HepG2 (cell line): Measurements from ENCODE around the gene ZCCHC3. TPM values are rescaled to one million over a fixed set of nuclear protein-coding genes. Genes with fewer than 3 reads are reported as not detected.
A peak's percentile ranks its signal among the peaks of the same experiment; 100 is the strongest.

Source experiments
- ARNTL ChIP-seq: sonication (generic); formaldehyde crosslinking; IDR thresholded peaks from 2 replicates; pipeline ENCODE4 v1.4.0; 2020; ENCODE audit warnings: mild to moderate bottlenecking, missing genetic modification reagents
- BATF2 ChIP-seq: sonication (generic); formaldehyde crosslinking; IDR thresholded peaks from 2 replicates; pipeline ENCODE4 v1.8.0; 2022; ENCODE audit warnings: mild to moderate bottlenecking, missing genetic modification reagents, moderate library complexity
- CHD2 ChIP-seq: IDR thresholded peaks from 2 replicates; pipeline ENCODE4 v1.6.1; 2011; ENCODE audit warnings: low read depth, low read length, improper control_type of control experiment
- FOXJ3 ChIP-seq: sonication (generic); formaldehyde crosslinking; IDR thresholded peaks from 2 replicates; pipeline ENCODE4 v1.4.0; 2020; ENCODE audit warnings: missing genetic modification reagents, mild to moderate bottlenecking, borderline replicate concordance
- FOXP1 ChIP-seq, 2 experiments: fragments of 450-650 bp in 1 of 2; IDR thresholded peaks; 2 replicates each; pipeline ENCODE4 v1.6.1; 2017 to 2018; ENCODE audit warnings: antibody characterized with exemption in 1 of 2
- HMGA1 ChIP-seq: sonication (generic); formaldehyde crosslinking; conservative IDR thresholded peaks from 2 replicates; pipeline ENCODE4 v1.4.0; 2020; ENCODE audit warnings: missing genetic modification reagents
- PHF20 ChIP-seq: sonication (generic); formaldehyde crosslinking; IDR thresholded peaks from 2 replicates; pipeline ENCODE4 v1.5.0; 2020; ENCODE audit warnings: mild to moderate bottlenecking, missing genetic modification reagents
- SMAD1 ChIP-seq: sonication (generic); formaldehyde crosslinking; IDR thresholded peaks from 2 replicates; pipeline ENCODE4 v1.4.0; 2020; ENCODE audit warnings: missing genetic modification reagents, low read depth, mild to moderate bottlenecking, borderline replicate concordance
- SYNCRIP ChIP-seq: fragments of 200-400 bp; formaldehyde crosslinking; IDR thresholded peaks from 2 replicates; pipeline ENCODE4 v1.6.1; 2018; ENCODE audit warnings: mild to moderate bottlenecking, low read depth, low read length; ENCODE audit not compliant: insufficient read depth
- TOE1 ChIP-seq: sonication (generic); formaldehyde crosslinking; IDR thresholded peaks from 2 replicates; pipeline ENCODE4 v1.4.0; 2020; ENCODE audit warnings: mild to moderate bottlenecking, missing genetic modification reagents
- ZNF235 ChIP-seq: sonication (generic); formaldehyde crosslinking; IDR thresholded peaks from 2 replicates; pipeline ENCODE4 v1.8.1; 2023; ENCODE audit warnings: mild to moderate bottlenecking, missing genetic modification reagents, borderline replicate concordance
- ZNF510 ChIP-seq: sonication (generic); formaldehyde crosslinking; IDR thresholded peaks from 2 replicates; pipeline ENCODE4 v1.4.0; 2020; ENCODE audit warnings: low read depth, mild to moderate bottlenecking, missing genetic modification reagents
- ZNF512 ChIP-seq: sonication (generic); formaldehyde crosslinking; IDR thresholded peaks from 2 replicates; pipeline ENCODE4 v1.4.0; 2020; ENCODE audit warnings: mild to moderate bottlenecking, missing genetic modification reagents
- ZNF776 ChIP-seq: sonication (generic); formaldehyde crosslinking; IDR thresholded peaks from 2 replicates; pipeline ENCODE4 v1.4.0; 2020; ENCODE audit warnings: mild to moderate bottlenecking, missing genetic modification reagents
- ZSCAN31 ChIP-seq: sonication (generic); formaldehyde crosslinking; IDR thresholded peaks from 2 replicates; pipeline ENCODE4 v1.5.0; 2020; ENCODE audit warnings: low read depth, mild to moderate bottlenecking, missing genetic modification reagents
- polyA plus RNA-seq, 8 experiments: library from polyadenylated mRNA; depleted of rRNA in 3 of 8; stranded (reverse) in 7 of 8; unstranded in 1 of 8; fragments of >200 nt; fragmentation: Illumina TruSeq in 4 of 8; extraction: Trizol in 4 of 8; gene quantifications; 2 replicates each; pipeline versions ENCODE4 v1.2.1 to v1.2.3, GENCODE V29; 2011 to 2016; ENCODE audit warnings: low read depth in 4 of 8, missing spikeins in 1 of 8, mixed read lengths in 1 of 8; ENCODE audit not compliant: insufficient read depth in 1 of 8
- total RNA-seq, 5 experiments: library from RNA; depleted of rRNA; stranded (reverse); fragments of >200 nt; fragmentation: Illumina TruSeq; extraction: Trizol; gene quantifications; 2 replicates each; pipeline ENCODE4 v1.2.3, GENCODE V29; 2016; ENCODE audit warnings: low read depth in 1 of 5
- TF ChIP-seq, protein P1 (sequence below): sonication (generic); formaldehyde crosslinking; IDR thresholded peaks from 2 replicates; pipeline ENCODE4 v1.5.0; 2020; ENCODE audit warnings: mild to moderate bottlenecking, missing genetic modification reagents
- TF ChIP-seq, protein P2 (sequence below): sonication (generic); formaldehyde crosslinking; IDR thresholded peaks from 2 replicates; pipeline ENCODE4 v1.8.0; 2023; ENCODE audit warnings: mild to moderate bottlenecking, missing genetic modification reagents
- TF ChIP-seq, protein P3 (sequence below): IDR thresholded peaks from 2 replicates; pipeline ENCODE4 v1.6.1; 2012; ENCODE audit warnings: inconsistent platforms

ZCCHC3 gene
- total and polyA plus RNA-seq, 2 of the 13 experiments (the other 11 are each of a cell fraction or from before 2014, with no cell fraction given): 46.6 to 63.0 TPM

DNA sequence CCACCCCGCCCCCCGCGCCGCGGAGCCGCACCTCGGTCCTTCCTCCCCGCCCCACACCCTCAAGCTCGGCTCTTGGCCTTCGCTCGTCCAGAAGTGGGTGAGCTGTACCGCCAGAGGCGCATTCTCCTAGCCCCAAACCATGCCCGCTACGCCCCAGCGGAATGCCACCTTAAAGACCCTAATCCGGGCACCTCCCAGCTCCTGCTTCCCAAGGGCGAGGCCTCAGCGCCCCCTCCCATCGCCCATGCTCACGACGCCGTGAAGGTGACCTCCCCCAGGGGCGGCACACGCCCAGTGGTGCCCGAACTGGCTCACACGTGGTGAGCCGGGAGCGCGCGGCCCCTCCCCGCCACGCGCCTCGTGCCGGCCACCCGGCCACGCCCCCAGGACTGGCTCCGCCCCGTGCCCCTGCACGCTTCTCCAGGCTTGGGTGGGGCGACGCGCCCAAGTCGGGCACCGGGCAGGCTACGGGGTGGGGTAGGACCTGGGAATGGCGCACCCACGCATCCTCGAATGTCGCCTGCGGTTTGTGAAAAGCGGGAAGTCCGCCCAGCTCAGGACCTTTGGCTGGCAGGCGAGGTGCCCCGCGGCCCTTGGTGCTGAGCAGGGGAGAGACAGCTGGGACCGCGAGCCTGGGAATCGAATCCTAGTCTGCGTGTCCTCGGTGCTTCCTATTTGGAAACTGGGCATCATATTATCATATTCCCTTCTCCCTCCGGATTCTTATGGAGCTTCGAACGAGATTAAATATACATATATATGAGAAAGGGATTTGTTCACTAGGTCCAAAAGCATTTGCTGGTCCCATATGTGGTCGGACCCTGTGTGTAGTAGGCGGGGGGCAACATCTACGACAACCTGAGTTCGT is 27.0 kb downstream of the ZCCHC3 start (continued):
- TF ChIP-seq, protein P1, sequence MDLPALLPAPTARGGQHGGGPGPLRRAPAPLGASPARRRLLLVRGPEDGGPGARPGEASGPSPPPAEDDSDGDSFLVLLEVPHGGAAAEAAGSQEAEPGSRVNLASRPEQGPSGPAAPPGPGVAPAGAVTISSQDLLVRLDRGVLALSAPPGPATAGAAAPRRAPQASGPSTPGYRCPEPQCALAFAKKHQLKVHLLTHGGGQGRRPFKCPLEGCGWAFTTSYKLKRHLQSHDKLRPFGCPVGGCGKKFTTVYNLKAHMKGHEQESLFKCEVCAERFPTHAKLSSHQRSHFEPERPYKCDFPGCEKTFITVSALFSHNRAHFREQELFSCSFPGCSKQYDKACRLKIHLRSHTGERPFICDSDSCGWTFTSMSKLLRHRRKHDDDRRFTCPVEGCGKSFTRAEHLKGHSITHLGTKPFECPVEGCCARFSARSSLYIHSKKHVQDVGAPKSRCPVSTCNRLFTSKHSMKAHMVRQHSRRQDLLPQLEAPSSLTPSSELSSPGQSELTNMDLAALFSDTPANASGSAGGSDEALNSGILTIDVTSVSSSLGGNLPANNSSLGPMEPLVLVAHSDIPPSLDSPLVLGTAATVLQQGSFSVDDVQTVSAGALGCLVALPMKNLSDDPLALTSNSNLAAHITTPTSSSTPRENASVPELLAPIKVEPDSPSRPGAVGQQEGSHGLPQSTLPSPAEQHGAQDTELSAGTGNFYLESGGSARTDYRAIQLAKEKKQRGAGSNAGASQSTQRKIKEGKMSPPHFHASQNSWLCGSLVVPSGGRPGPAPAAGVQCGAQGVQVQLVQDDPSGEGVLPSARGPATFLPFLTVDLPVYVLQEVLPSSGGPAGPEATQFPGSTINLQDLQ (CRISPR knock-in tag): peak; percentile 92
- TF ChIP-seq ZNF510 (CRISPR knock-in tag) (peak; percentile 31; the same call in 1 of the 2 replicates), HMGA1 (CRISPR knock-in tag) (no peak), CHD2 (peak; percentile 57), PHF20 (peak; percentile 65), ZNF512 (CRISPR knock-in tag) (no peak), BATF2 (peak; percentile 98), FOXJ3 (CRISPR knock-in tag) (0 out of 2 replicates have a peak, but pooled peaks have one; percentile 46), TOE1 (CRISPR knock-in tag) (peak; percentile 81; the same call in 1 of the 2 replicates), SYNCRIP (no peak), ZSCAN31 (CRISPR knock-in tag) (peak; percentile 95), SMAD1 (peak; percentile 87; the same call in 1 of the 2 replicates), ARNTL (peak; percentile 99), ZNF776 (CRISPR knock-in tag) (peak; percentile 97), ZNF235 (CRISPR knock-in tag) (peak; percentile 42; the same call in 1 of the 2 replicates), FOXP1 (IDR thresholded peaks at IDR 0.05) (no peak), FOXP1 (CRISPR knock-in tag; IDR thresholded peaks at IDR 0.05) (peak; percentile 45)
- TF ChIP-seq, protein P2, sequence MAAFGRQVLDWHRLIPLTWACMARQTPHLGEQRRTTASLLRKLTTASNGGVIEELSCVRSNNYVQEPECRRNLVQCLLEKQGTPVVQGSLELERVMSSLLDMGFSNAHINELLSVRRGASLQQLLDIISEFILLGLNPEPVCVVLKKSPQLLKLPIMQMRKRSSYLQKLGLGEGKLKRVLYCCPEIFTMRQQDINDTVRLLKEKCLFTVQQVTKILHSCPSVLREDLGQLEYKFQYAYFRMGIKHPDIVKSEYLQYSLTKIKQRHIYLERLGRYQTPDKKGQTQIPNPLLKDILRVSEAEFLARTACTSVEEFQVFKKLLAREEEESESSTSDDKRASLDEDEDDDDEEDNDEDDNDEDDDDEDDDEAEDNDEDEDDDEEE (CRISPR knock-in tag): peak; percentile 71; the same call in 1 of the 2 replicates
- TF ChIP-seq, protein P3, sequence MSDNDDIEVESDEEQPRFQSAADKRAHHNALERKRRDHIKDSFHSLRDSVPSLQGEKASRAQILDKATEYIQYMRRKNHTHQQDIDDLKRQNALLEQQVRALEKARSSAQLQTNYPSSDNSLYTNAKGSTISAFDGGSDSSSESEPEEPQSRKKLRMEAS: peak; percentile 100
